ENCODE results near the gene SLC39A8. TPM values are rescaled to one million over a fixed set of nuclear protein-coding genes. Genes with fewer than 3 reads are reported as not detected.
A peak's percentile ranks its signal among the peaks of the same experiment; 100 is the strongest.

The SLC39A8 gene
- total RNA-seq, 1 experiment from 2014 or later = 35.9 TPM

- TF ChIP-seq ATF6 (CRISPR knock-in tag; IDR thresholded peaks at IDR 0.05) (no peak), ZBTB21 (CRISPR knock-in tag; IDR thresholded peaks at IDR 0.05; ENCODE audit: borderline replicate concordance) (no peak; the same call in 1 of the 2 replicates), FOXP1 (CRISPR knock-in tag; IDR thresholded peaks at IDR 0.05; ENCODE audit: borderline replicate concordance) (peak; percentile 74), ZNF317 (CRISPR knock-in tag; IDR thresholded peaks at IDR 0.05; ENCODE audit: borderline replicate concordance, low read depth) (no peak), TEAD1 (CRISPR knock-in tag; IDR thresholded peaks at IDR 0.05) (peak; percentile 85), ZNF396 (CRISPR knock-in tag; IDR thresholded peaks at IDR 0.05; ENCODE audit: borderline replicate concordance) (no peak), CREM (CRISPR knock-in tag; IDR thresholded peaks at IDR 0.05) (no peak), ZBTB43 (CRISPR knock-in tag; IDR thresholded peaks at IDR 0.05) (no peak), ETV6 (CRISPR knock-in tag; IDR thresholded peaks at IDR 0.05) (peak; percentile 55; the same call in 1 of the 2 replicates), ARID4B (CRISPR knock-in tag; IDR thresholded peaks at IDR 0.05; ENCODE audit: borderline replicate concordance) (peak; percentile 72; the same call in 1 of the 2 replicates)
- TF ChIP-seq, protein P1, sequence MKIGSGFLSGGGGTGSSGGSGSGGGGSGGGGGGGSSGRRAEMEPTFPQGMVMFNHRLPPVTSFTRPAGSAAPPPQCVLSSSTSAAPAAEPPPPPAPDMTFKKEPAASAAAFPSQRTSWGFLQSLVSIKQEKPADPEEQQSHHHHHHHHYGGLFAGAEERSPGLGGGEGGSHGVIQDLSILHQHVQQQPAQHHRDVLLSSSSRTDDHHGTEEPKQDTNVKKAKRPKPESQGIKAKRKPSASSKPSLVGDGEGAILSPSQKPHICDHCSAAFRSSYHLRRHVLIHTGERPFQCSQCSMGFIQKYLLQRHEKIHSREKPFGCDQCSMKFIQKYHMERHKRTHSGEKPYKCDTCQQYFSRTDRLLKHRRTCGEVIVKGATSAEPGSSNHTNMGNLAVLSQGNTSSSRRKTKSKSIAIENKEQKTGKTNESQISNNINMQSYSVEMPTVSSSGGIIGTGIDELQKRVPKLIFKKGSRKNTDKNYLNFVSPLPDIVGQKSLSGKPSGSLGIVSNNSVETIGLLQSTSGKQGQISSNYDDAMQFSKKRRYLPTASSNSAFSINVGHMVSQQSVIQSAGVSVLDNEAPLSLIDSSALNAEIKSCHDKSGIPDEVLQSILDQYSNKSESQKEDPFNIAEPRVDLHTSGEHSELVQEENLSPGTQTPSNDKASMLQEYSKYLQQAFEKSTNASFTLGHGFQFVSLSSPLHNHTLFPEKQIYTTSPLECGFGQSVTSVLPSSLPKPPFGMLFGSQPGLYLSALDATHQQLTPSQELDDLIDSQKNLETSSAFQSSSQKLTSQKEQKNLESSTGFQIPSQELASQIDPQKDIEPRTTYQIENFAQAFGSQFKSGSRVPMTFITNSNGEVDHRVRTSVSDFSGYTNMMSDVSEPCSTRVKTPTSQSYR (CRISPR knock-in tag; IDR thresholded peaks at IDR 0.05) = no peak
- TF ChIP-seq, protein P2, sequence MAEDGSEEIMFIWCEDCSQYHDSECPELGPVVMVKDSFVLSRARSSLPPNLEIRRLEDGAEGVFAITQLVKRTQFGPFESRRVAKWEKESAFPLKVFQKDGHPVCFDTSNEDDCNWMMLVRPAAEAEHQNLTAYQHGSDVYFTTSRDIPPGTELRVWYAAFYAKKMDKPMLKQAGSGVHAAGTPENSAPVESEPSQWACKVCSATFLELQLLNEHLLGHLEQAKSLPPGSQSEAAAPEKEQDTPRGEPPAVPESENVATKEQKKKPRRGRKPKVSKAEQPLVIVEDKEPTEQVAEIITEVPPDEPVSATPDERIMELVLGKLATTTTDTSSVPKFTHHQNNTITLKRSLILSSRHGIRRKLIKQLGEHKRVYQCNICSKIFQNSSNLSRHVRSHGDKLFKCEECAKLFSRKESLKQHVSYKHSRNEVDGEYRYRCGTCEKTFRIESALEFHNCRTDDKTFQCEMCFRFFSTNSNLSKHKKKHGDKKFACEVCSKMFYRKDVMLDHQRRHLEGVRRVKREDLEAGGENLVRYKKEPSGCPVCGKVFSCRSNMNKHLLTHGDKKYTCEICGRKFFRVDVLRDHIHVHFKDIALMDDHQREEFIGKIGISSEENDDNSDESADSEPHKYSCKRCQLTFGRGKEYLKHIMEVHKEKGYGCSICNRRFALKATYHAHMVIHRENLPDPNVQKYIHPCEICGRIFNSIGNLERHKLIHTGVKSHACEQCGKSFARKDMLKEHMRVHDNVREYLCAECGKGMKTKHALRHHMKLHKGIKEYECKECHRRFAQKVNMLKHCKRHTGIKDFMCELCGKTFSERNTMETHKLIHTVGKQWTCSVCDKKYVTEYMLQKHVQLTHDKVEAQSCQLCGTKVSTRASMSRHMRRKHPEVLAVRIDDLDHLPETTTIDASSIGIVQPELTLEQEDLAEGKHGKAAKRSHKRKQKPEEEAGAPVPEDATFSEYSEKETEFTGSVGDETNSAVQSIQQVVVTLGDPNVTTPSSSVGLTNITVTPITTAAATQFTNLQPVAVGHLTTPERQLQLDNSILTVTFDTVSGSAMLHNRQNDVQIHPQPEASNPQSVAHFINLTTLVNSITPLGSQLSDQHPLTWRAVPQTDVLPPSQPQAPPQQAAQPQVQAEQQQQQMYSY (CRISPR knock-in tag; IDR thresholded peaks at IDR 0.05) = no peak
- TF ChIP-seq, protein P3, sequence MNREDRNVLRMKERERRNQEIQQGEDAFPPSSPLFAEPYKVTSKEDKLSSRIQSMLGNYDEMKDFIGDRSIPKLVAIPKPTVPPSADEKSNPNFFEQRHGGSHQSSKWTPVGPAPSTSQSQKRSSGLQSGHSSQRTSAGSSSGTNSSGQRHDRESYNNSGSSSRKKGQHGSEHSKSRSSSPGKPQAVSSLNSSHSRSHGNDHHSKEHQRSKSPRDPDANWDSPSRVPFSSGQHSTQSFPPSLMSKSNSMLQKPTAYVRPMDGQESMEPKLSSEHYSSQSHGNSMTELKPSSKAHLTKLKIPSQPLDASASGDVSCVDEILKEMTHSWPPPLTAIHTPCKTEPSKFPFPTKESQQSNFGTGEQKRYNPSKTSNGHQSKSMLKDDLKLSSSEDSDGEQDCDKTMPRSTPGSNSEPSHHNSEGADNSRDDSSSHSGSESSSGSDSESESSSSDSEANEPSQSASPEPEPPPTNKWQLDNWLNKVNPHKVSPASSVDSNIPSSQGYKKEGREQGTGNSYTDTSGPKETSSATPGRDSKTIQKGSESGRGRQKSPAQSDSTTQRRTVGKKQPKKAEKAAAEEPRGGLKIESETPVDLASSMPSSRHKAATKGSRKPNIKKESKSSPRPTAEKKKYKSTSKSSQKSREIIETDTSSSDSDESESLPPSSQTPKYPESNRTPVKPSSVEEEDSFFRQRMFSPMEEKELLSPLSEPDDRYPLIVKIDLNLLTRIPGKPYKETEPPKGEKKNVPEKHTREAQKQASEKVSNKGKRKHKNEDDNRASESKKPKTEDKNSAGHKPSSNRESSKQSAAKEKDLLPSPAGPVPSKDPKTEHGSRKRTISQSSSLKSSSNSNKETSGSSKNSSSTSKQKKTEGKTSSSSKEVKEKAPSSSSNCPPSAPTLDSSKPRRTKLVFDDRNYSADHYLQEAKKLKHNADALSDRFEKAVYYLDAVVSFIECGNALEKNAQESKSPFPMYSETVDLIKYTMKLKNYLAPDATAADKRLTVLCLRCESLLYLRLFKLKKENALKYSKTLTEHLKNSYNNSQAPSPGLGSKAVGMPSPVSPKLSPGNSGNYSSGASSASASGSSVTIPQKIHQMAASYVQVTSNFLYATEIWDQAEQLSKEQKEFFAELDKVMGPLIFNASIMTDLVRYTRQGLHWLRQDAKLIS (CRISPR knock-in tag; IDR thresholded peaks at IDR 0.05; ENCODE audit: borderline replicate concordance) = no peak
- TF ChIP-seq, protein P4, sequence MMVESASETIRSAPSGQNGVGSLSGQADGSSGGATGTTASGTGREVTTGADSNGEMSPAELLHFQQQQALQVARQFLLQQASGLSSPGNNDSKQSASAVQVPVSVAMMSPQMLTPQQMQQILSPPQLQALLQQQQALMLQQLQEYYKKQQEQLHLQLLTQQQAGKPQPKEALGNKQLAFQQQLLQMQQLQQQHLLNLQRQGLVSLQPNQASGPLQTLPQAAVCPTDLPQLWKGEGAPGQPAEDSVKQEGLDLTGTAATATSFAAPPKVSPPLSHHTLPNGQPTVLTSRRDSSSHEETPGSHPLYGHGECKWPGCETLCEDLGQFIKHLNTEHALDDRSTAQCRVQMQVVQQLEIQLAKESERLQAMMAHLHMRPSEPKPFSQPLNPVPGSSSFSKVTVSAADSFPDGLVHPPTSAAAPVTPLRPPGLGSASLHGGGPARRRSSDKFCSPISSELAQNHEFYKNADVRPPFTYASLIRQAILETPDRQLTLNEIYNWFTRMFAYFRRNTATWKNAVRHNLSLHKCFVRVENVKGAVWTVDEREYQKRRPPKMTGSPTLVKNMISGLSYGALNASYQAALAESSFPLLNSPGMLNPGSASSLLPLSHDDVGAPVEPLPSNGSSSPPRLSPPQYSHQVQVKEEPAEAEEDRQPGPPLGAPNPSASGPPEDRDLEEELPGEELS (CRISPR knock-in tag; IDR thresholded peaks at IDR 0.05) = peak; percentile 64; the same call in 1 of the 2 replicates
Observed at GRCh38 chr4:102344954-102345794, at the start of gene SLC39A8 (continued).
